Fibroblast of skin of left quadriceps (primary cell): ENCODE data around the gene RREB1.
A peak's percentile ranks its signal among the peaks of the same experiment; 100 is the strongest.

Experiments
- DNase-seq, 2 experiments: peaks; one replicate each; pipeline ENCODE4 v3.0.0-alpha.2; 2013; ENCODE audit warnings: low read depth in 2 of 2

Gene RREB1

GRCh38 chr6:7107578-7108195 lies at the start of gene RREB1:
Gene RREB1 (plus strand): TSS chr6:7107961. CDS start chr6:7181912, 73,951 bp downstream.
- DNase-seq = peak in 1 of 2 experiments; percentile 38

GRCh38 chr6:7058250-7058923 lies 49.4 kb upstream of the RREB1 start:
- peak; percentile 83 to 86 for DNase-seq

GRCh38 chr6:7060769-7061516 lies 46.8 kb upstream of the RREB1 start:
- DNase-seq = no peak

GRCh38 chr6:7062451-7063162 lies 45.2 kb upstream of the RREB1 start:
- DNase-seq = no peak

- no peak for DNase-seq
These were observed 40.5 kb upstream of the RREB1 start for GRCh38 chr6:7067305-7067704.

- DNase-seq = no peak
These were observed 36.4 kb upstream of the RREB1 start for GRCh38 chr6:7071405-7071804.

- DNase-seq = no peak
These were observed 34.5 kb upstream of the RREB1 start for GRCh38 chr6:7073082-7073820.

GRCh38 chr6:7073821-7074525 lies 33.8 kb upstream of the RREB1 start:
- no peak for DNase-seq

- DNase-seq = no peak
These were observed 32.9 kb upstream of the RREB1 start for GRCh38 chr6:7074870-7075269.

GRCh38 chr6:7075341-7076000 lies 32.3 kb upstream of the RREB1 start:
- DNase-seq = no peak

GRCh38 chr6:7077856-7078255 lies 29.9 kb upstream of the RREB1 start:
- no peak for DNase-seq

- no peak for DNase-seq
These were observed 28.9 kb upstream of the RREB1 start for GRCh38 chr6:7078856-7079255.

- no peak for DNase-seq
These were observed 27.4 kb upstream of the RREB1 start for GRCh38 chr6:7080311-7080710.

- DNase-seq = no peak
These were observed 21.9 kb upstream of the RREB1 start for GRCh38 chr6:7085911-7086310.

GRCh38 chr6:7086488-7086887 lies 21.3 kb upstream of the RREB1 start:
- DNase-seq = peak in 1 of 2 experiments; percentile 32

- no peak for DNase-seq
These were observed 20.7 kb upstream of the RREB1 start for GRCh38 chr6:7087066-7087465.

- DNase-seq = no peak
These were observed 20.2 kb upstream of the RREB1 start for GRCh38 chr6:7087491-7087979.

- no peak for DNase-seq
These were observed 19.6 kb upstream of the RREB1 start for GRCh38 chr6:7088076-7088742.

GRCh38 chr6:7098993-7099392 lies 8.8 kb upstream of the RREB1 start:
- no peak for DNase-seq
